ENCODE data around the gene ANKDD1B. TPM values are rescaled to one million over a fixed set of nuclear protein-coding genes. Genes with fewer than 3 reads are reported as not detected.

The ANKDD1B gene
- total and polyA plus RNA-seq, 2 of the 8 experiments (the other 6 are each of a cell fraction or from before 2014, with no cell fraction given) = 0.08 to 0.22 TPM

GRCh38 chr5:75663579-75664284 is 52.5 kb downstream of the ANKDD1B start (continued):
- TF ChIP-seq CTCF (IDR thresholded peaks at IDR 0.05; ENCODE audit: control extremely low read depth in 1 of 3, insufficient read depth in 1 of 3, low read depth in 1 of 3, low read length in 3 of 3) (no peak), ATF3 (IDR thresholded peaks at IDR 0.05; ENCODE audit: insufficient read depth, low read depth, low read length) (no peak)

All from H1 (cell line).